Measurements from ENCODE around the gene CASZ1.

GRCh38 chr1:10678852-10679251, 117.6 kb downstream of the CASZ1 start:
- TF ChIP-seq SPI1 (IDR thresholded peaks at IDR 0.05; ENCODE audit: low read depth, low read length) (no peak), POLR2AphosphoS5 (IDR thresholded peaks at IDR 0.05; ENCODE audit: low read depth, low read length) (no peak), TAF1 (IDR thresholded peaks at IDR 0.05; ENCODE audit: low read depth, low read length) (no peak), POU2F2 (IDR thresholded peaks at IDR 0.05; ENCODE audit: low read depth, low read length) (no peak)
